KMS-11 (cell line): ENCODE data around the gene KLC1.

ENCODE experiments used
- H2AFZ ChIP-seq: fragments of 200-600 bp; sonication (generic); 2 replicates; pipeline ENCODE4 v1.6.1; 2016; ENCODE audit warnings: antibody characterized with exemption, mixed run types, low read depth
- H3K27ac ChIP-seq: fragments of 200-600 bp; sonication (generic); 2 replicates; pipeline ENCODE4 v1.6.1; 2016; ENCODE audit warnings: mild to moderate bottlenecking, mixed run types
- H3K27me3 ChIP-seq: fragments of 200-600 bp; sonication (generic); 2 replicates; pipeline ENCODE4 v1.6.1; 2017; ENCODE audit warnings: mild to moderate bottlenecking, low read depth, mixed run types, moderate library complexity; ENCODE audit not compliant: insufficient read depth
- H3K36me3 ChIP-seq: fragments of 200-600 bp; sonication (generic); 2 replicates; pipeline ENCODE4 v1.6.1; 2017; ENCODE audit warnings: mild to moderate bottlenecking, mixed run types; ENCODE audit not compliant: insufficient read depth
- H3K4me1 ChIP-seq: fragments of 200-600 bp; sonication (generic); 2 replicates; pipeline ENCODE4 v1.6.1; 2016; ENCODE audit warnings: mild to moderate bottlenecking, low read depth, mixed run types; ENCODE audit not compliant: poor library complexity, severe bottlenecking
- H3K4me2 ChIP-seq: fragments of 200-600 bp; sonication (generic); 2 replicates; pipeline ENCODE4 v1.7.0; 2016; ENCODE audit warnings: mild to moderate bottlenecking, mixed run types
- H3K4me3 ChIP-seq: fragments of 200-600 bp; sonication (generic); IDR thresholded peaks from 2 replicates; pipeline ENCODE4 v1.6.1; 2017; ENCODE audit warnings: low read depth, low read length, mixed read lengths; ENCODE audit not compliant: insufficient read depth
- H3K79me2 ChIP-seq: fragments of 200-600 bp; sonication (generic); 2 replicates; pipeline ENCODE4 v1.6.1; 2016; ENCODE audit warnings: low read depth, mixed run types; ENCODE audit not compliant: insufficient read depth
- H3K9ac ChIP-seq: fragments of 200-600 bp; sonication (generic); 2 replicates; pipeline ENCODE4 v1.6.1; 2016; ENCODE audit warnings: mild to moderate bottlenecking, mixed run types
- H4K20me1 ChIP-seq: fragments of 200-600 bp; sonication (generic); 2 replicates; pipeline ENCODE4 v1.6.1; 2016; ENCODE audit warnings: mild to moderate bottlenecking, mixed run types; ENCODE audit not compliant: insufficient read depth
- CTCF ChIP-seq: fragments of 200-600 bp; sonication (generic); conservative IDR thresholded peaks from 2 replicates; pipeline ENCODE4 v1.6.1; 2017; ENCODE audit warnings: low read depth, mild to moderate bottlenecking, antibody characterized with exemption, low read length, moderate library complexity, mixed read lengths

KLC1 gene

DNA sequence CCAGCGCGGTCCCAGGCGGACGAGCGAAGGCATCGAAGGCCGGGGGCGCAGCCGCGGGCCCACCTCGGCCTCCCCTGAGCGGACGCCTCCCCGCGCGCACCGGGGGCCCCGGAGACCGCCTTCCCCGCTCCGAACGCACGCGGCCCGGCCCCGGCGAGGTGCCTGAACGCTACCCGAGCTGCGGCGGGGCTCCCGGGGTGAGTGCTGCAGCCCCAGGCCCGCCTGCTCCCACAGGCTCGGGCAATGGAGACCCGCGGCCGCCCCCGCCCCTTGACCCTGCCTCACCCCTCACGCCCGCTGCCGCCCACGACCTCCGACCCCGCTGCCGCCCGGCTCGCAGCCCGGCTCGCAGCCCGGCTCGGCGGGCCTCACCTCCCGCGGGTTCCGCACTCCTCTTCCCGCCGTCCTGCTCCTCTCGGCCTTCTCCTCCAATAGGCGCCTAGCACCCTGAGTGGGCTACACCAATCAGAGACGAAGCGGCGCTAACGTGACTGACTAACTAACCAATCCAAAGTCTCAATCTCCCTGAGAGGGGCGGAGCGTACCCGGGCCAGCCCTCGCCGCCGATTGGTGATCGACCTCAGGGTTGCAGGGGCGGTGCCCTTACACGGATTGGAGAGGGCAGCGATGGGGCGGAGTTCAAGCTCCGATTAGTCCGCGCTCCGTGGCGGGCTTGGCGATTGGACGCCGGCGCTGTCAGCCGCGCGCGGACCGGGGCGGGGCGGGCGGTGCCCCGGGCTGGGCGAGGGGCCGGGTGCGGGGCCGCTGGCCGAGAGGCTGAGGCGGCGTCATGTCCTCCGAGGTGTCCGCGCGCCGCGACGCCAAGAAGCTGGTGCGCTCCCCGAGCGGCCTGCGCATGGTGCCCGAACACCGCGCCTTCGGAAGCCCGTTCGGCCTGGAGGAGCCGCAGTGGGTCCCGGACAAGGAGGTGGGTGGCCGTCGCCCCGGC, 86.3 kb downstream of the KLC1 start, which contains the start of the genes XRCC3 and ZFYVE21:
TSS of gene XRCC3 (minus strand) at position 400 of the 949 bp plus-strand sequence. CDS start 4,364 bp downstream, outside the sequence.
TSS of gene ZFYVE21 (plus strand) at position 759 of the 949 bp plus-strand sequence. CDS start at position 791, 32 bp downstream.
- H3K36me3 ChIP-seq, result no peaks in the 10 kb centered on the region
- H3K27ac ChIP-seq, result peak within 1 kb of the TSS; percentile 77
- H3K4me2 ChIP-seq, result peak within 1 kb of the TSS; percentile 63
- no peaks in the 10 kb centered on the region for H4K20me1 ChIP-seq
- H3K4me3 ChIP-seq, result no peak within 1 kb of the TSS
- peak within 1 kb of the TSS; percentile 89 for H3K9ac ChIP-seq
- no peaks in the 10 kb centered on the region for H3K27me3 ChIP-seq
- H3K4me1 ChIP-seq, result no peaks in the 10 kb centered on the region
- peaks cover 15% of the 10 kb centered on the region; the same call in 1 of the 2 replicates for H3K79me2 ChIP-seq
- no peak for TF ChIP-seq CTCF
- H2AFZ ChIP-seq, result 0 out of 2 replicates have a peak within 1 kb of the TSS, but pooled peaks have one; percentile 2

DNA sequence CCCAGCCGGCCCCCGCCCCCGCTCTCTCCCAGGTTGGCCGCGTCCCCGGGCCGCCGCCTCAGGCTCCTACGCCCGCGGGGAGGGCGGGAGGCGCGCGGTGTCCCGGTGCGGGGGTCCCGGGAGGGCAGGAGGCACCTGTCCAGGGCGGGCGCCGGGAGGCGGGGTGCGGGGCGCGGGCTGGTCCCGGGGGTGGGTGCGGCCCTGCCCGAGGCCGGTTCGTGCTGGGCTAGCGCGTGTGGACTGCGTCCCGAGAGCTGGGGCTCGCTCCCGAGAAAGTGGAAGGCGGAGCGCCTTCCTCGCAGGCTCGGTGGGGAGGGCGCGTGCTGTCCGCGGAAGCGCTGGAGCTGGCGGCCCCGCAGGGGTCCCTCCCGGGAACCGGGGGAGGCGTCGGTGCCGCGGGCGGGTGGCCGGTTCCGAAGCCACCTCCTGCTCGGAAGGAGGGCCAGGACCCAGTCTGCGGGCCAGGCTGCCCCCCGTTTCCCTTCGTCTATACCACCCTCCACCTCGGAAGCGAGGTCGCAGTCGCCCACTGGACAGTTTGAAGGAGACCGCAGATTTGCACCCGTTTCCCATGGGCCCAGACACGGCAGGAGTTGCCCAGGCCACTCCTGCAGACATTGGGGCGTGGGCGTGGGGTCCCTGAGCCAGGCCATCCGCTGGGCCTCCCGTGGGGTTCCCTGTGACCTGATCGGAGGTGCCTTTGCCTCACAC, 87.2 kb downstream of the KLC1 start:
- H3K36me3 ChIP-seq, result no peaks in the 10 kb centered on the region
- H3K27ac ChIP-seq, result no peak overlapping the region
- no peak overlapping the region for H2AFZ ChIP-seq
- H4K20me1 ChIP-seq, result no peaks in the 10 kb centered on the region
- H3K9ac ChIP-seq, result no peak overlapping the region; the same call in 1 of the 2 replicates
- H3K4me3 ChIP-seq, result no peak overlapping the region
- no peak for TF ChIP-seq CTCF
- H3K79me2 ChIP-seq, result peaks cover 15% of the 10 kb centered on the region; the same call in 1 of the 2 replicates
- H3K4me2 ChIP-seq, result peak overlapping the region; percentile 63
- H3K27me3 ChIP-seq, result no peaks in the 10 kb centered on the region
- H3K4me1 ChIP-seq, result no peaks in the 10 kb centered on the region

DNA sequence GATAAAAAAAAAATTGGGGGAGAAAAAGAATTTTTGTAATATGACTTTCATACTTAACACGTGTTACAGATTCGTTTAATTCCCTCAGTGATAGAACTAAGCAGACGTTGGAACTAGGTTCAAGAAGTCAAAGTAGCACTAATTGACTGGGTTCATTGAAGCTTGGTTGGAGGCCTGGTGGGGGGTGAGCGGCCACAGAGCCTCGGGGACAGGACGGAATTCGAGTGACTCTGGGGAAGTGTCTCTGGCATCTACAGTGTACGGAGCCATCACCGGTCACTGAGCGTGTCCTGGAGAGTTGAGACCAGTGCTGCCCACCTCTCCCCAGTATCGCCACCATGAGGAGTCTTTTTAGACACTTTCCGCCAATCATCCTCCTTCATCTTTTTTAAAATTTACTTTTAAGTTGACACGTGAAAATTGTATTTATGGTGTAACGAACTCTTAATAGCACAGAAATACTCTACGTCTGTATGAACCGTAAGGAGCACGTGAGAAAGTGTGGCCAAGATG, 87.9 kb downstream of the KLC1 start:
- Histone ChIP-seq H3K4me3 (no peak overlapping the region), H3K27ac (no peak overlapping the region), H3K36me3 (no peaks in the 10 kb centered on the region), H3K4me1 (no peaks in the 10 kb centered on the region), H2AFZ (no peak overlapping the region), H3K79me2 (peaks cover 15% of the 10 kb centered on the region; the same call in 1 of the 2 replicates), H3K9ac (no peak overlapping the region), H4K20me1 (no peaks in the 10 kb centered on the region), H3K4me2 (peak overlapping the region; percentile 63; the same call in 1 of the 2 replicates), H3K27me3 (no peaks in the 10 kb centered on the region)
- TF ChIP-seq CTCF, result no peak

- no peaks in the 10 kb centered on the region for H3K36me3 ChIP-seq
- H3K27ac ChIP-seq, result no peak overlapping the region
- no peaks in the 10 kb centered on the region for H4K20me1 ChIP-seq
- H3K79me2 ChIP-seq, result peaks cover 13% of the 10 kb centered on the region; the same call in 1 of the 2 replicates
- no peaks in the 10 kb centered on the region for H3K4me1 ChIP-seq
- H3K27me3 ChIP-seq, result no peaks in the 10 kb centered on the region
- H2AFZ ChIP-seq, result no peak overlapping the region
- no peak overlapping the region for H3K9ac ChIP-seq
- no peak for TF ChIP-seq CTCF
- H3K4me3 ChIP-seq, result no peak overlapping the region
- H3K4me2 ChIP-seq, result no peak overlapping the region
Measured at GRCh38 chr14:103718572-103718971, 89.6 kb downstream of the KLC1 start.
